Stomach smooth muscle (tissue), 2 donors: Measurements from ENCODE around the gene GSK3A.

Experiments
- H3K27ac ChIP-seq: one replicate; pipeline ENCODE4 v1.7.0; 2013; ENCODE audit warnings: mild to moderate bottlenecking, low read length, inconsistent platforms
- H3K27me3 ChIP-seq, 2 donors: one replicate each; pipeline ENCODE4 v1.7.0; 2013; ENCODE audit warnings: low read length in 2 of 2; ENCODE audit not compliant: insufficient read depth in 2 of 2, control insufficient read depth in 1 of 2
- H3K36me3 ChIP-seq, 2 donors: one replicate each; pipeline ENCODE4 v1.7.0; 2013; ENCODE audit warnings: low read length in 2 of 2; ENCODE audit not compliant: control insufficient read depth in 2 of 2, insufficient read depth in 2 of 2
- H3K4me1 ChIP-seq: one replicate; pipeline ENCODE4 v1.7.0; 2013; ENCODE audit warnings: low read length; ENCODE audit not compliant: control insufficient read depth, insufficient read depth
- H3K4me3 ChIP-seq, 2 donors: one replicate each; pipeline ENCODE4 v1.7.0; 2013; ENCODE audit warnings: low read length in 2 of 2
- H3K9ac ChIP-seq, 2 donors: one replicate each; pipeline ENCODE4 v1.7.0; 2013; ENCODE audit warnings: low read length in 2 of 2, mild to moderate bottlenecking in 1 of 2
- H3K9me3 ChIP-seq, 2 donors: one replicate each; pipeline ENCODE4 v1.7.0; 2013; ENCODE audit warnings: low read length in 2 of 2; ENCODE audit not compliant: control insufficient read depth in 2 of 2
- donor health status: healthy.
- donor health status: Pancreatic carcinoma.

Gene GSK3A

DNA sequence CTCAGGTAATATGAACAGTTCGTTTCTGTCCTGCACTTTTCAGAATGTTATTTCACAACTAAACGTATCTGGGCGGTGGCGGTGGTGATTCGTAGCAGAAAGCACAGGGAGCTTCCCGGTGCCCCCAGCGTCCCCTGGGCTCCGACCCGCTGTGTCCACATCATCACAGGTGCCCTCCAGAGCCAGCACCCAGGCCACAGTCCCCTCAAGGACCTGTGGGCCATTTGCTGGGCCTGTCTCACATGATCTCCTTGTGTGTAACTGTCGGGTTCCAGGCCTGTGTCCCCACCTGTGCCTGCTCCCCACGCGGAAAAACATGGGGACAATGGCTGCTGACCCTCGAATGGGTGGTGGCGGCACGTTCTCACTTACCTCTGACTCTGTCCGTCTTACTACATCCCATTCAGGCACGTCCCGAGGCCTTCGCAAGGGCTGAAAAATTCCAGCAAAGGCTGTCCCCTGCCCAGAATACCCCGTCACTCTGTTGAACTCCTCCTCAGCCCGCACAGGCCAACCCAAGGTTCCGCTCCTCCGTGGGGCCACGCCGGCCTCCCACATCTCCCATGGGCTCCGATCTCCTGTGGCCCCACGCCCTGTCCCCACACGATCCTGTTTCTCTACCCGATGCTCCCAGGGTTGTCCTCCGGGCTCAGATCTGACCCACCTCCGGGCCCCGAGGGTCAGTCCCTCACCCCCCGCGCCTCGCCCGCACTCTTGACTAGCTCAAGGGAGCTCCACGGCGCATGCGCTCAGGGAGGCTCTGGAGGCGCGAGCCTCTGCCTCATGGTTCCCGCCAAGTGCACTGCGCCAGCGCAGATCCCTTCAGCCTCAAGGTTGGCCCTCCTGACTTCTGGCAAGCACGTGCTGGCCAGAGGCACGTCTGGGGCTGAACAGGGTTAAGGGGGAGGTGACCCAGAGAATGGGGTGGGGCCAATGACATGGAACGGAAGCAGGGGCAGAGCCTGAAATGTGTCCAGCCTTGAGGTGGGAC is 46.1 kb downstream of the GSK3A start:
- Histone ChIP-seq H3K27ac (no peak overlapping the region), H3K4me3 (no peak overlapping the region), H3K36me3 (peaks cover 12 to 25% of the 10 kb centered on the region in 2 donors), H3K27me3 (no peaks in the 10 kb centered on the region), H3K4me1 (no peaks in the 10 kb centered on the region), H3K9ac (no peak overlapping the region), H3K9me3 (peaks cover 0 to 5% of the 10 kb centered on the region in 2 donors)

GRCh38 chr19:42193706-42194105 is 48.7 kb downstream of the GSK3A start:
- no peaks in the 10 kb centered on the region for H3K4me1 ChIP-seq
- peaks cover 0 to 5% of the 10 kb centered on the region in 2 donors for H3K9me3 ChIP-seq
- H3K4me3 ChIP-seq, result no peak overlapping the region
- peaks cover 2 to 8% of the 10 kb centered on the region in 2 donors for H3K36me3 ChIP-seq
- H3K9ac ChIP-seq, result no peak overlapping the region
- peaks cover 0 to 2% of the 10 kb centered on the region in 2 donors for H3K27me3 ChIP-seq
- no peak overlapping the region for H3K27ac ChIP-seq

GRCh38 chr19:42193294-42193693 is 49.1 kb downstream of the GSK3A start:
- Histone ChIP-seq H3K9me3 (peaks cover 0 to 5% of the 10 kb centered on the region in 2 donors), H3K4me1 (no peaks in the 10 kb centered on the region), H3K27ac (no peak overlapping the region), H3K27me3 (peaks cover 0 to 2% of the 10 kb centered on the region in 2 donors), H3K36me3 (peaks cover 0 to 5% of the 10 kb centered on the region in 2 donors), H3K4me3 (no peak overlapping the region), H3K9ac (no peak overlapping the region)

GRCh38 chr19:42191855-42192254 is 50.5 kb downstream of the GSK3A start:
- Histone ChIP-seq H3K27ac (no peak overlapping the region), H3K4me3 (no peak overlapping the region), H3K4me1 (no peaks in the 10 kb centered on the region), H3K36me3 (peaks cover 0 to 2% of the 10 kb centered on the region in 2 donors), H3K9me3 (peaks cover 0 to 5% of the 10 kb centered on the region in 2 donors), H3K27me3 (peaks cover 0 to 2% of the 10 kb centered on the region in 2 donors), H3K9ac (no peak overlapping the region)

DNA sequence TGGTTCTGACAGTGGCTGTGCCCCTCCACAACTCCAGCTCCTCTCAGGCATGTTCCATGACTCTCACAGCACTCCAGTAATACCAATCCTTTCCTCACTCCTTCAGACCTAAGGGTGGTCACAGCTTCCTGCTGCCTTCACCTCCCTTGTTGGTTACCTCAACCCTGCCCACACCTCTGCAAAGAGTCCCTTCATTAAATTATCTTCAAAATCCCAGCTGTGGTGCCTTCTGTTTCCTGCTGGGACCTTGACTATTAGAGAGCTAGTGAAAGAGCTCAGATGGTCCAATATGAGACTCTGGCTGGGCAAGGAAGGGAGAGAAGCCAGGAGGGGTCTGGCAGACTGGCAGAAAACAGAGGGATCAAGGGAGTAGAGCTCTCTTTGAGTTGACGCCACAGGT is 51.1 kb downstream of the GSK3A start:
- Histone ChIP-seq H3K9ac (no peak overlapping the region), H3K27ac (no peak overlapping the region), H3K27me3 (peaks cover 0 to 2% of the 10 kb centered on the region in 2 donors), H3K4me3 (no peak overlapping the region), H3K4me1 (no peaks in the 10 kb centered on the region), H3K36me3 (peaks cover 0 to 2% of the 10 kb centered on the region in 2 donors), H3K9me3 (peaks cover 0 to 5% of the 10 kb centered on the region in 2 donors)

DNA sequence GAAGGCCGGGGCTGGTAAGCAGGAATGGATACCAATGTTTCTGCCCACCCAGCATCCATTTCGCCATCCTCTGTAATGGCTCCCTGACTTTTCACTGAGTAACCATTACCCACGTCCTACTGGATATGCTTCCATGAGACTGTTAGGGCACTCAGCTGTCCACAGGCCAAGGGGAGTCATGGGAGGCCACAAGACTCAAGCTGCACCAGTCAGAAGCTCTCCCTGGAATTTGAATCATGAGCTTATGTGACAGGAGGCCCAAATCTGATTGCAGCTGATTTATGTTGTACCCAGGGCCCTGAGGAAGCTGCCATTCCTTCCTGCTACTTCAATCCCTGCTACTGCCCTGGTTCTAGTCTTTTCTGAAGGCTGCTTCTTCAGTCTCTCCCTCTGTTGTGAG is 53.3 kb downstream of the GSK3A start:
- no peaks in the 10 kb centered on the region for H3K36me3 ChIP-seq
- no peak overlapping the region for H3K4me3 ChIP-seq
- H3K9ac ChIP-seq, result no peak overlapping the region
- H3K9me3 ChIP-seq, result peaks cover 0 to 5% of the 10 kb centered on the region in 2 donors
- no peak overlapping the region for H3K27ac ChIP-seq
- H3K4me1 ChIP-seq, result no peaks in the 10 kb centered on the region
- H3K27me3 ChIP-seq, result peaks cover 0 to 2% of the 10 kb centered on the region in 2 donors

DNA sequence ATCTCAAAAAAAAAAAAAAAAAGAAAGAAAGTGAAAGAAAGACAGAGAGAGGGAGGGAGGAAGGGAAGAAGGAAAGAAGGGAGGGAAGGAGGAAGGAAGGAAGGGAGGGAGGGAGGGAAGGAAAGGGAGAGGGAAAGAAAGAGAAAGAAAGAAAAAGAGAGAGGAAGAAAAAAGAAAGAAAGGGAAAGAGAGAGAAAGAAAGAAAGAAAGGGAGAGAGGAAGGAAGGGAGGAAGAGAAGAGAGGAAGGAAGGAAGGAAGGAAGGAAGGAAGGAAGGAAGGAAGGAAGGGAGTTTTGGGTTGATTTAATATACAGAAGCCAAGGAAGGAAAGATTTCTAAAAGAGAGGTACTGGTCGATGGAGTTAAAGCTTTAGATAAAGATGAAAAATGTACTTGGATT is 53.7 kb downstream of the GSK3A start:
- H3K4me3 ChIP-seq, result no peak overlapping the region
- no peaks in the 10 kb centered on the region for H3K36me3 ChIP-seq
- no peaks in the 10 kb centered on the region for H3K4me1 ChIP-seq
- peaks cover 0 to 5% of the 10 kb centered on the region in 2 donors for H3K9me3 ChIP-seq
- no peak overlapping the region for H3K27ac ChIP-seq
- no peak overlapping the region for H3K9ac ChIP-seq
- peaks cover 0 to 2% of the 10 kb centered on the region in 2 donors for H3K27me3 ChIP-seq

DNA sequence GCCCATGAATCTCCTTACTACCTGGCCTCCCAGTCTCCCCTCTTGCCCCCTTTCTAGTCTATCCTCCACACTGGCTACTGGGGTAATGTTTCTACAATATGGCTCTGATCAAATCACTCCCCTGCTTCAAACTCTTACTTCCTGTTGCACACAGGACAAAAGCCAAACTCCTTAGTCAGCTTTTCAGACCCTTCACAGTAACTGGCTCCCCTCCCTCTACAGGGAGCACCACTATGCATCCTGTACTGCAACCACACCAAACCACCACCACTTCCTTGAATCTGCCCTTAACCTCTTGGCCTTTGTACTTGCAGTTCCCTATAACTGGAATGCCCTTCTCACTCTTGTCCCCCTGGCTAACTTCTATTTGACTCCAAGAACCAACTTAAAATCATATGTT is 57.1 kb downstream of the GSK3A start:
- H3K4me1 ChIP-seq, result no peaks in the 10 kb centered on the region
- no peak overlapping the region for H3K9ac ChIP-seq
- H3K9me3 ChIP-seq, result no peaks in the 10 kb centered on the region
- H3K27me3 ChIP-seq, result peaks cover 9 to 18% of the 10 kb centered on the region in 2 donors
- no peak overlapping the region for H3K4me3 ChIP-seq
- H3K27ac ChIP-seq, result no peak overlapping the region
- no peaks in the 10 kb centered on the region for H3K36me3 ChIP-seq

GRCh38 chr19:42184401-42184861 is 58.0 kb downstream of the GSK3A start:
- Histone ChIP-seq H3K4me1 (no peaks in the 10 kb centered on the region), H3K9me3 (no peaks in the 10 kb centered on the region), H3K27me3 (peaks cover 18 to 26% of the 10 kb centered on the region in 2 donors), H3K36me3 (no peaks in the 10 kb centered on the region), H3K27ac (no peak overlapping the region), H3K9ac (no peak overlapping the region), H3K4me3 (no peak overlapping the region)
